Mucosa of rectum (tissue), 2 donors: ENCODE data around the gene EXOC6B.

ENCODE experiments used
- H3K27ac ChIP-seq, 2 donors: one replicate each; pipeline ENCODE4 v1.7.0; 2013; ENCODE audit warnings: inconsistent platforms in 2 of 2, low read depth in 2 of 2, low read length in 2 of 2
- H3K27me3 ChIP-seq, 2 donors: one replicate each; pipeline ENCODE4 v1.7.0; 2013; ENCODE audit warnings: low read length in 2 of 2; ENCODE audit not compliant: control insufficient read depth in 2 of 2, insufficient read depth in 2 of 2
- H3K36me3 ChIP-seq, 2 donors: one replicate each; pipeline ENCODE4 v1.7.0; 2013; ENCODE audit warnings: low read length in 2 of 2; ENCODE audit not compliant: control insufficient read depth in 2 of 2, insufficient read depth in 2 of 2
- H3K4me1 ChIP-seq, 2 donors: one replicate each; pipeline ENCODE4 v1.7.0; 2013; ENCODE audit warnings: low read length in 2 of 2, mild to moderate bottlenecking in 1 of 2; ENCODE audit not compliant: control insufficient read depth in 2 of 2, insufficient read depth in 2 of 2
- H3K4me3 ChIP-seq, 2 donors: one replicate each; pipeline ENCODE4 v1.7.0; 2013; ENCODE audit warnings: low read length in 2 of 2
- H3K9ac ChIP-seq, 2 donors: one replicate each; pipeline ENCODE4 v1.7.0; 2013; ENCODE audit warnings: low read length in 2 of 2, low read depth in 1 of 2, mild to moderate bottlenecking in 1 of 2
- H3K9me3 ChIP-seq, 2 donors: one replicate each; pipeline ENCODE4 v1.7.0; 2013; ENCODE audit warnings: low read length in 2 of 2; ENCODE audit not compliant: control insufficient read depth in 2 of 2
- donor health status: healthy.
- donor health status: Normal muscosa, but diverticular disease.

Gene EXOC6B

GRCh38 chr2:72271766-72272641 lies 553.8 kb downstream of the EXOC6B start:
- peaks cover 16 to 48% of the 10 kb centered on the region in 2 donors for H3K4me1 ChIP-seq
- H3K9me3 ChIP-seq, result no peaks in the 10 kb centered on the region
- H3K27ac ChIP-seq, result peak overlapping the region; percentile 63 to 70
- H3K27me3 ChIP-seq, result no peaks in the 10 kb centered on the region
- H3K36me3 ChIP-seq, result no peaks in the 10 kb centered on the region
- H3K9ac ChIP-seq, result peak overlapping the region in 1 of 2 donors; percentile 2
- no peak overlapping the region for H3K4me3 ChIP-seq

GRCh38 chr2:72271276-72271614 lies 554.6 kb downstream of the EXOC6B start:
- no peaks in the 10 kb centered on the region for H3K36me3 ChIP-seq
- H3K9me3 ChIP-seq, result no peaks in the 10 kb centered on the region
- peaks cover 16 to 48% of the 10 kb centered on the region in 2 donors for H3K4me1 ChIP-seq
- no peak overlapping the region for H3K9ac ChIP-seq
- H3K4me3 ChIP-seq, result no peak overlapping the region
- H3K27me3 ChIP-seq, result no peaks in the 10 kb centered on the region
- H3K27ac ChIP-seq, result peak overlapping the region; percentile 63 to 70

DNA sequence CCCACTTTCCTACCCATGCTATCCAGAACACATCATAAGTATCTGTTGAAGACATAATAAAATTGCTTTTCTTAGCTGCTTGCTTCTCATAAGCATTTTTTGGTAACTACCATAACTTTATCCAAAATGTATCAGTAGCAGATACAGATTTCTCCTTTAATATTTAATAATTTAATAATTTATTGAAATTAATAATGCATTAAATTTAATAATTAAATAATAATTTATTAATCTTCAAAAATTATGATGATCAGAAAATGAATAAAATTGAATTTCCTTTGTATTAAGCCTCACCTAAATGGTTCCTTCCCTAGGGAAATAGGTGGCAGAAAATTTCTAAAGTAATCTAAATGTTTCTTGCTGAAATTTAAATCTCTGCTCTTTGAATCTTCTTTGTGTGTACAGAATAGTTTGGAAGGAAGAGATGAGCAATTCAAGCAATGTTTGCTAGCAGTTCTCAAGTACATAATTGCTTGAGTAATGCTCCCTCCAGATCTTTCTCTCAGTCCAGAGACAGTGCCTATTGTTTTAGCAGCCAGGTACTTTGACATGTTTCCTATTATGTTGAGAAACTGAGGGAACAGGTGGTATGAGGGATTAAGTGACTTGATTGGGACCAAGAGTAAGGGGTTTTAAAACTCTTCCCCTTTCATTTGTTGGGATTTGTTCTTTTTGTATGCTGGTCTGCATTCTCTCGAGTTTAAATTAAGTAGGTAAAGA lies 555.1 kb downstream of the EXOC6B start:
- H3K9ac ChIP-seq, result no peak overlapping the region
- H3K4me1 ChIP-seq, result peaks cover 16 to 43% of the 10 kb centered on the region in 2 donors
- H3K27ac ChIP-seq, result peak overlapping the region; percentile 63 to 70
- no peaks in the 10 kb centered on the region for H3K9me3 ChIP-seq
- H3K27me3 ChIP-seq, result no peaks in the 10 kb centered on the region
- no peak overlapping the region for H3K4me3 ChIP-seq
- H3K36me3 ChIP-seq, result no peaks in the 10 kb centered on the region

- H3K4me1 ChIP-seq, result peaks cover 0 to 8% of the 10 kb centered on the region in 2 donors
- H3K9me3 ChIP-seq, result no peaks in the 10 kb centered on the region
- no peak overlapping the region for H3K9ac ChIP-seq
- no peak overlapping the region for H3K27ac ChIP-seq
- no peaks in the 10 kb centered on the region for H3K27me3 ChIP-seq
- H3K36me3 ChIP-seq, result no peaks in the 10 kb centered on the region
- H3K4me3 ChIP-seq, result no peak overlapping the region
These were observed 562.1 kb downstream of the EXOC6B start for GRCh38 chr2:72263776-72264060.

- H3K9me3 ChIP-seq, result no peaks in the 10 kb centered on the region
- no peak overlapping the region for H3K9ac ChIP-seq
- H3K4me1 ChIP-seq, result peaks cover 0 to 8% of the 10 kb centered on the region in 2 donors
- H3K4me3 ChIP-seq, result no peak overlapping the region
- H3K27ac ChIP-seq, result no peak overlapping the region
- no peaks in the 10 kb centered on the region for H3K36me3 ChIP-seq
- H3K27me3 ChIP-seq, result no peaks in the 10 kb centered on the region
These were observed 562.6 kb downstream of the EXOC6B start for GRCh38 chr2:72263043-72263775.

DNA sequence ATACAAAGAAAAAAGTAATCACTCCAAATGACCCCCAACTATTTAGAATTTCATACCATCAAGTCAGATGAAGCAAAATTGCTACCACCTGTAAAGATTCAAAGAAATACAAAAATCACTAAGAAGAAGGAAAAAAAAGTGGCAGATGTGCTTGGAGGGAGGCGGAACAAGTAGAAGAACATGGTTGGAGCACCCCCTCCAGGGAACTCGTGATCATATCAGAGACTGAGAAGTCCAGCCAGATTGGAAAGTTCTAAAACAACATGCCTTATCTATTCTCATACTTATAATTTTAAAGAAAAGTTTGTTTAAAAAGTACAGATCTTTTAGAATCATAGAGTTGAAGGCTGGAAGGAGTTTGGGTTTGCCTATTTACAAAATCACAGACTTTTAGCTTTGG lies 564.8 kb downstream of the EXOC6B start:
- Histone ChIP-seq H3K27me3 (no peaks in the 10 kb centered on the region), H3K9me3 (no peaks in the 10 kb centered on the region), H3K4me1 (peaks cover 0 to 8% of the 10 kb centered on the region in 2 donors), H3K9ac (no peak overlapping the region), H3K4me3 (no peak overlapping the region), H3K27ac (no peak overlapping the region), H3K36me3 (no peaks in the 10 kb centered on the region)

- Histone ChIP-seq H3K9ac (no peak overlapping the region), H3K4me3 (no peak overlapping the region), H3K27ac (no peak overlapping the region), H3K27me3 (no peaks in the 10 kb centered on the region), H3K4me1 (no peaks in the 10 kb centered on the region), H3K36me3 (no peaks in the 10 kb centered on the region), H3K9me3 (no peaks in the 10 kb centered on the region)
These were observed 570.3 kb downstream of the EXOC6B start for GRCh38 chr2:72255540-72255939.

GRCh38 chr2:72254831-72255451 lies 570.9 kb downstream of the EXOC6B start:
- Histone ChIP-seq H3K9ac (no peak overlapping the region), H3K4me3 (no peak overlapping the region), H3K27ac (no peak overlapping the region), H3K4me1 (no peaks in the 10 kb centered on the region), H3K9me3 (no peaks in the 10 kb centered on the region), H3K36me3 (no peaks in the 10 kb centered on the region), H3K27me3 (no peaks in the 10 kb centered on the region)

DNA sequence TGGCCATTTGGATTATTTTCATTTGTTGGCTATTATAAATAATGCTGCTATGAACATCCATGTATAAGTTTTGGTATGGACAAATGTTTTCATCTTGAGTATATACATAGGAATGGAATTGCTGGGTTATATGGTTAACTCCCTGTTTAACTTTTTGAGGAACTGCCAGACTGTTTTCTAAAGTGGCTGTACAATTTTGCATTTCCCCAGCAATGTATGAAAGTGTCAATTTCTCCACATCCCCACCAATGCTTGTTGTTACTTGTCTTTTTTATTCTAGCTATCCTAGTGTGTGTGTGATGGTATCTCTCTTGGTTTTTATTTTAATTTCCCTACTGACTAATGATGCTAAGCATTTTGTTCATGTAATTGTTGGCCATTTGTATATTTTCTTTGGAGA lies 587.5 kb downstream of the EXOC6B start:
- no peaks in the 10 kb centered on the region for H3K27me3 ChIP-seq
- H3K9me3 ChIP-seq, result no peaks in the 10 kb centered on the region
- no peaks in the 10 kb centered on the region for H3K36me3 ChIP-seq
- H3K27ac ChIP-seq, result no peak overlapping the region
- H3K4me3 ChIP-seq, result no peak overlapping the region
- no peak overlapping the region for H3K9ac ChIP-seq
- peaks cover 0 to 26% of the 10 kb centered on the region in 2 donors for H3K4me1 ChIP-seq

GRCh38 chr2:72237549-72237948 lies 588.3 kb downstream of the EXOC6B start:
- no peak overlapping the region for H3K4me3 ChIP-seq
- no peaks in the 10 kb centered on the region for H3K9me3 ChIP-seq
- peaks cover 0 to 26% of the 10 kb centered on the region in 2 donors for H3K4me1 ChIP-seq
- no peaks in the 10 kb centered on the region for H3K36me3 ChIP-seq
- H3K27me3 ChIP-seq, result no peaks in the 10 kb centered on the region
- H3K27ac ChIP-seq, result no peak overlapping the region
- H3K9ac ChIP-seq, result no peak overlapping the region
